Nephron (organoid): ENCODE results near the gene SAP30L.

Experiments used
- H3K27ac Mint-ChIP-seq, 3 experiments: 2 replicates each; pipeline ENCODE4 v1.8.0; 2020; ENCODE audit warnings: mixed read lengths in 3 of 3, mild to moderate bottlenecking in 2 of 3, moderate library complexity in 1 of 3
- H3K27me3 Mint-ChIP-seq: 2 replicates; pipeline ENCODE4 v1.8.0; 2021; ENCODE audit warnings: low read depth, mild to moderate bottlenecking, moderate library complexity, mixed read lengths
- H3K36me3 Mint-ChIP-seq: 2 replicates; pipeline ENCODE4 v1.8.0; 2020; ENCODE audit warnings: low read depth, mixed read lengths
- H3K4me1 Mint-ChIP-seq: 2 replicates; pipeline ENCODE4 v1.8.0; 2020; ENCODE audit warnings: mixed read lengths
- H3K4me3 Mint-ChIP-seq, 3 experiments: 2 replicates each; pipeline ENCODE4 v1.8.0; 2020; ENCODE audit warnings: mild to moderate bottlenecking in 3 of 3, mixed read lengths in 3 of 3, moderate library complexity in 2 of 3
- H3K9me3 Mint-ChIP-seq: 2 replicates; pipeline ENCODE4 v1.8.0; 2020; ENCODE audit warnings: mixed read lengths
- TF ChIP-seq, protein P1 (sequence below), 3 experiments: fragments of 200-600 bp; sonication (generic); IDR thresholded peaks; one replicate each; pipeline ENCODE4 v1.5.0; 2021; ENCODE audit warnings: antibody characterized with exemption in 3 of 3; ENCODE audit not compliant: unreplicated experiment in 3 of 3

SAP30L gene

DNA sequence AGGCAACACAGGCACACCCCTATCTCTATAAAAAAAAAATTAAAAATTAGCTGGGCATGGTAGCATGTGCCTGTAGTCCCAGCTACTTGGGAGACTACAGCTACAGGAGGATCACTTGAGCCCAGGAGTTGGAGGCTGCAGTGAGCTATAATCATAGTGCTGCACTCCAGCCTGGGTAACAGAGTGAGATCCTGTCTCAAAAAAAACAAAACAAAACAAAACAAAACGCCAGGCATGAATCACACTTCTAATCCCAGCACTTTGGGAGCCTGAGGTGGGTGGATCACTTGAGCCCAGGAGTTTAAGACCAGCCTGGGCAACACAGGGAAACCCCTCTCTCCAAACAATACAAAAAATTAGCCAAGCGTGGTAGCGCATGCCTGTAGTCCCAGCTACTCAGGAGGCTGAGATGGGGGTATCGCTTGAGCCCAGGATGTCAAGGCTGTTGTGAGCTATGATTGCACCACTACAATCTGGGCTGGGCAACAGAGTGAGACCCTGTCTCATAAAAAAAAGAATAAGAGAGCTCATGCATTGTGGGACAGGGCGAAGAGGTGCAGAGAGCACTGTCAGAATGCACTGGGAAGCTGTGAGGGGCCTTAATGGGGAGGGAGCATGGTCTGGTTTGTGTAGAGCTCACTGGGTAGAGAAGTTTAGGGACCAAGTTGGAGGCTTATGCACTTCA lies 8.4 kb upstream of the SAP30L start:
- Mint-ChIP-seq H3K4me3 (no peak overlapping the region), H3K36me3 (peaks cover 64% of the 10 kb centered on the region), H3K27me3 (no peaks in the 10 kb centered on the region), H3K27ac (no peak overlapping the region), H3K9me3 (no peaks in the 10 kb centered on the region), H3K4me1 (no peaks in the 10 kb centered on the region)
- TF ChIP-seq, protein P1, sequence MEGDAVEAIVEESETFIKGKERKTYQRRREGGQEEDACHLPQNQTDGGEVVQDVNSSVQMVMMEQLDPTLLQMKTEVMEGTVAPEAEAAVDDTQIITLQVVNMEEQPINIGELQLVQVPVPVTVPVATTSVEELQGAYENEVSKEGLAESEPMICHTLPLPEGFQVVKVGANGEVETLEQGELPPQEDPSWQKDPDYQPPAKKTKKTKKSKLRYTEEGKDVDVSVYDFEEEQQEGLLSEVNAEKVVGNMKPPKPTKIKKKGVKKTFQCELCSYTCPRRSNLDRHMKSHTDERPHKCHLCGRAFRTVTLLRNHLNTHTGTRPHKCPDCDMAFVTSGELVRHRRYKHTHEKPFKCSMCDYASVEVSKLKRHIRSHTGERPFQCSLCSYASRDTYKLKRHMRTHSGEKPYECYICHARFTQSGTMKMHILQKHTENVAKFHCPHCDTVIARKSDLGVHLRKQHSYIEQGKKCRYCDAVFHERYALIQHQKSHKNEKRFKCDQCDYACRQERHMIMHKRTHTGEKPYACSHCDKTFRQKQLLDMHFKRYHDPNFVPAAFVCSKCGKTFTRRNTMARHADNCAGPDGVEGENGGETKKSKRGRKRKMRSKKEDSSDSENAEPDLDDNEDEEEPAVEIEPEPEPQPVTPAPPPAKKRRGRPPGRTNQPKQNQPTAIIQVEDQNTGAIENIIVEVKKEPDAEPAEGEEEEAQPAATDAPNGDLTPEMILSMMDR (IDR thresholded peaks at IDR 0.05; ENCODE audit: unreplicated experiment in 3 of 3), result no peak

DNA sequence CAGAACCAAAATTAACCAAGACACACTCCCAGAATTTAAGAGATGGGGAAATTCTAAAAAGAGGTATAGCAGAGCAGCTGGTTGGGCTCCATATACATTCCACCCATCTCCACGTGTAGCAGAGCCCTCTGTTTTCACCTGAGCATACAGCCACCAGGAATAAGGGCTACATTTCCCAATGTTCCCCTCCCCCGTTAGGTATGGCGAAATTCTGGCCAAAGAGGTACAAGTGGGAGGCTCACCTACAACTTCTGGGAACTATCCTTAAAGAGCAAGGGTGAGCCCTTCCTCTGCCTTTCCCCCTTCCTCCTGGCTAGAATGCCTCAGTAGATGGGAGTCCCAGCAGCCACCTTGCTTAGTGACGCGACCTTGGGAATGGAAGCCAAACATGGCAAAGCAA lies 5.3 kb upstream of the SAP30L start:
- H3K27ac Mint-ChIP-seq, result no peak overlapping the region
- H3K36me3 Mint-ChIP-seq, result peaks cover 55% of the 10 kb centered on the region
- peaks cover 11% of the 10 kb centered on the region for H3K4me1 Mint-ChIP-seq
- H3K4me3 Mint-ChIP-seq, result no peak overlapping the region
- TF ChIP-seq, protein P1 (IDR thresholded peaks at IDR 0.05; ENCODE audit: unreplicated experiment in 3 of 3), result no peak
- H3K9me3 Mint-ChIP-seq, result no peaks in the 10 kb centered on the region
- H3K27me3 Mint-ChIP-seq, result peaks cover 4% of the 10 kb centered on the region

DNA sequence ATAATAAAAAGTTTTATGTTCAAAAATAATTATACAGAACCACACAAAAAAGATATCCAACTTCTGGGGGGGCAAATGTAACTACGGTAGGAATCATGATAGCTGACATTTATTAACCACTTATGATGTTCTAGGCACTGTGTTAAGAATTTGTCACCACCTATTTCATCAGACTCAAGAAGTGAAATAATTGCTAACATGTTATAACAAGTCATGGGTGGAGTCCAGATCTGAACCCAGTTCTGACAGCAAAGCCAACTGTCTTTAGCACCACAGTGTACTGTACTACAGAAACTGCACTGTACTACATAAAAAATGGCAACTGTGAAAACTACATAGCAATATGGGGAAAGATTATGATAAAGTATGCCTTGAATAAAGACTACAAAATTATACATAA lies 3.0 kb upstream of the SAP30L start:
- TF ChIP-seq, protein P1 (IDR thresholded peaks at IDR 0.05; ENCODE audit: unreplicated experiment in 3 of 3), result no peak
- H3K36me3 Mint-ChIP-seq, result peaks cover 36% of the 10 kb centered on the region
- H3K9me3 Mint-ChIP-seq, result no peaks in the 10 kb centered on the region
- peaks cover 23% of the 10 kb centered on the region for H3K4me1 Mint-ChIP-seq
- H3K4me3 Mint-ChIP-seq, result peak overlapping the region; percentile 40 to 57 (median 42)
- H3K27ac Mint-ChIP-seq, result no peak overlapping the region
- peaks cover 4% of the 10 kb centered on the region for H3K27me3 Mint-ChIP-seq

DNA sequence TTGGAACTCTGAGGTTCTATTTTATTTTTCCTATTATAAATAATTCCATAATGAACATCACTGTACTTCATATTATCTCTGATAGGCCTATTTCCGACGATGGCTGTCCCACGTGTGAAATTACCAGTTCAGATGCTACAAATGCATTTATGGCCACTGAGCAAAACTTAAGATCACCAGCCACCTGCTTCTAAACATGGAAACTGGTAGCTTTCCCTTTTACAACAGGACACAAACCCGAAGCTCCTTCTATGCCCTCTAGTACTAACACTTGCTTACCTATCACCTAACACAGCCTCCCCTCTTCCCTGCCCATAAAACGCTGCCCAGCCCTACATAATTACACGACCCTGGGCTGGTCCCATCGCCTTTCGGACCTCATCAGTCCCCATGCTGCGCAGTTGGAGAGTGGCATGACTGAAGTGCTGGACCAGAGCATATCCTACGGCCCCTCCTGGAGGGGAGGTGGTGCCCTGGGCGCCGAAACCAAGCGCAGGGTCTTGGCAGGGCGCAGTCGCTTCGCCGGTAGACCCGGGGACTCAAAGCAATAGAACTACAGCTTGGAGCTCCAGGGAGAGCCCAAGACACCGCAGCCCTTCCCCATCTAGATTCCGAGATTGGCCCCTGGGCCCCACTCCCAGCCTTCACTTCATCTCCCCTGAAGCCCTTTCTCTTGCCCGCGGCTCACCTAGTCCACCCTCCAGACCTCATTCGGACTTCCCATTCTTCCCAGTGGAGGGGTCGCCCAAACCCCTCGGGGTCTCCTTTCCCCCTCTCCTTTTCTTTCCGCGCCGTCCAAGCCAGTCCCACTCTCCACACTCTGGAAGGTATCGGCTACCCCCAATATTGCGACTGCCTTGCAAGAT lies 1.0 kb upstream of the SAP30L start:
- Mint-ChIP-seq H3K9me3 (no peaks in the 10 kb centered on the region), H3K4me1 (peaks cover 37% of the 10 kb centered on the region), H3K27me3 (peaks cover 4% of the 10 kb centered on the region), H3K27ac (peak overlapping the region; percentile 21 to 94 (median 92)), H3K36me3 (peaks cover 18% of the 10 kb centered on the region), H3K4me3 (peak overlapping the region; percentile 94 to 99 (median 95))
- TF ChIP-seq, protein P1 (IDR thresholded peaks at IDR 0.05; ENCODE audit: unreplicated experiment in 3 of 3), result no peak

DNA sequence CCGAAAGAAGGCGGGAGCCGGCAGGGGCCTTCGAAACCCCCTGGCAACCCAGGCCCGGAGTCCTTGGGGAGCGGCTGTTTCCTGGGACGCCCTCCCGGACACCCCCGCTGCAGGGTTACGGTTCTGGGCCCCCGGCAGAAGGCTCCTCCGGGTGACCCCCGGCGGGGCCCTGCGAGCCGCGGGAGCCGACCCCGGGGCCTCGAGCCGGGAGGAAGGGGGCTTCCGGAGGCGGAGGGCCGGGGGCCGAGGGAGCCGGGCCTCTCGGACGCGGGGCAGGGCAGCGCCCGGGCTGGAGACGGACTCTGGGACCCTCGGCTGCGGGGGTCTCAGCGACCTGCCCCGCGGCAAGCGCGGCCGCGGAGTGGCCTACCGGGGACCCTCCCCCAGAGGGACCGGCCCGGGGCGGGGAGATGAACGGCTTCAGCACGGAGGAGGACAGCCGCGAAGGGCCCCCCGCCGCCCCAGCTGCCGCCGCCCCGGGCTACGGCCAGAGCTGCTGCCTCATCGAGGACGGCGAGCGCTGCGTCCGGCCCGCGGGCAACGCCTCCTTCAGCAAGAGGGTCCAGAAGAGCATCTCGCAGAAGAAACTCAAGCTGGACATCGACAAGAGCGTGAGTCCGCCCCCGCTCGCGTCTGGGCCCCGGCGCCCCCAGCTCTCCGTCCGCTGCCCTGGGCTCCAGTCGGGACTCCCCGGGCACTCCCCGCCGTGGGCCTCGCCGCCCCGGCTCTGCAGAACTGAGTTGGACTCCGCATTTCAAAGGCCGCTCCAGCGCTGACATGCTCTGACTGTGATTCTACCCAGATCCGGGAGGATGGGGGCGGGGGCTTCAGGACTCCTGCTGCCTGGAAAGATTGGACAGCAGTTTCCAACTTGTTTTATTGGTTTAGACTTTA lies 645 bp downstream of the SAP30L start:
- H3K4me3 Mint-ChIP-seq, result peak overlapping the region; percentile 89 to 97 (median 97)

More for the DNA sequence above, 645 bp downstream of the SAP30L start:
- H3K4me1 Mint-ChIP-seq, result peaks cover 47% of the 10 kb centered on the region
- peaks cover 26% of the 10 kb centered on the region for H3K36me3 Mint-ChIP-seq
- peaks cover 4% of the 10 kb centered on the region for H3K27me3 Mint-ChIP-seq
- H3K27ac Mint-ChIP-seq, result peak overlapping the region; percentile 76 to 95 (median 89)
- no peaks in the 10 kb centered on the region for H3K9me3 Mint-ChIP-seq
- TF ChIP-seq, protein P1 (IDR thresholded peaks at IDR 0.05; ENCODE audit: unreplicated experiment in 3 of 3), result no peak
